Progenitor cell of endocrine pancreas (in vitro differentiated cells): ENCODE data around the gene CARS2. TPM values are rescaled to one million over a fixed set of nuclear protein-coding genes. Genes with fewer than 3 reads are reported as not detected.

Source experiments
- DNase-seq: peaks from one replicate; pipeline ENCODE4 v3.0.0; 2021; ENCODE audit warnings: low spot score; ENCODE audit not compliant: unreplicated experiment
- H3K27ac Mint-ChIP-seq: 2 replicates; pipeline ENCODE4 v1.8.0; 2021; ENCODE audit warnings: mild to moderate bottlenecking, moderate library complexity, mixed read lengths
- H3K27me3 Mint-ChIP-seq: 2 replicates; pipeline ENCODE4 v1.8.0; 2021; ENCODE audit warnings: mixed read lengths
- H3K36me3 Mint-ChIP-seq: 2 replicates; pipeline ENCODE4 v1.8.0; 2022; ENCODE audit warnings: mixed read lengths; ENCODE audit not compliant: insufficient read depth
- H3K4me1 Mint-ChIP-seq: 2 replicates; pipeline ENCODE4 v1.8.0; 2021; ENCODE audit warnings: low read depth, mixed read lengths
- H3K4me3 Mint-ChIP-seq: 2 replicates; pipeline ENCODE4 v1.8.0; 2021; ENCODE audit warnings: low read depth, mild to moderate bottlenecking, moderate library complexity, mixed read lengths
- H3K9me3 Mint-ChIP-seq: 2 replicates; pipeline ENCODE4 v1.8.0; 2021; ENCODE audit warnings: low read depth, mixed read lengths
- CTCF ChIP-seq: fragments of 200-600 bp; sonication (generic); IDR thresholded peaks from one replicate; pipeline ENCODE4 v1.5.0; 2021; ENCODE audit warnings: antibody characterized with exemption, mild to moderate bottlenecking; ENCODE audit not compliant: unreplicated experiment
- total RNA-seq: library from RNA; stranded (reverse); gene quantifications from 2 replicates; pipeline ENCODE4 v1.2.1, GENCODE V29; 2021

Gene CARS2
- total RNA-seq, 1 donor from 2014 or later: 90.4 TPM

GRCh38 chr13:110713642-110713952 lies 7.7 kb upstream of the CARS2 start, which contains the start of gene ING1:
Gene ING1 (plus strand): TSS chr13:110713700. CDS start chr13:110714150, 450 bp downstream.
- Mint-ChIP-seq H3K9me3 (no peaks in the 10 kb centered on the region), H3K4me1 (peaks cover 21% of the 10 kb centered on the region), H3K36me3 (no peaks in the 10 kb centered on the region), H3K4me3 (peak within 1 kb of the TSS; percentile 99), H3K27me3 (no peaks in the 10 kb centered on the region), H3K27ac (peak within 1 kb of the TSS; percentile 100)
- DNase-seq: no peak
- no peak for TF ChIP-seq CTCF

- Mint-ChIP-seq H3K4me3 (peak overlapping the region; percentile 95), H3K36me3 (no peaks in the 10 kb centered on the region), H3K27ac (peak overlapping the region; percentile 100), H3K27me3 (no peaks in the 10 kb centered on the region), H3K9me3 (no peaks in the 10 kb centered on the region), H3K4me1 (peaks cover 19% of the 10 kb centered on the region)
- no peak for TF ChIP-seq CTCF
- peak; percentile 99 for DNase-seq
Observed at GRCh38 chr13:110712849-110713641, 7.1 kb upstream of the CARS2 start.

GRCh38 chr13:110712081-110712848 lies 6.3 kb upstream of the CARS2 start:
- Mint-ChIP-seq H3K9me3 (no peaks in the 10 kb centered on the region), H3K36me3 (no peaks in the 10 kb centered on the region), H3K27me3 (no peaks in the 10 kb centered on the region), H3K4me1 (peaks cover 12% of the 10 kb centered on the region), H3K4me3 (peak overlapping the region; percentile 95), H3K27ac (peak overlapping the region; percentile 100)
- no peak for TF ChIP-seq CTCF
- peak; percentile 78 for DNase-seq

- Mint-ChIP-seq H3K4me3 (peak overlapping the region; percentile 73), H3K9me3 (no peaks in the 10 kb centered on the region), H3K36me3 (peaks cover 5% of the 10 kb centered on the region), H3K27ac (peak overlapping the region; percentile 90), H3K4me1 (peaks cover 34% of the 10 kb centered on the region), H3K27me3 (no peaks in the 10 kb centered on the region)
- no peak for DNase-seq
- no peak for TF ChIP-seq CTCF
Observed at GRCh38 chr13:110706570-110707372, 855 bp upstream of the CARS2 start.

- DNase-seq: no peak
- Mint-ChIP-seq H3K4me1 (peaks cover 27% of the 10 kb centered on the region), H3K36me3 (peaks cover 9% of the 10 kb centered on the region), H3K27me3 (no peaks in the 10 kb centered on the region), H3K4me3 (peak overlapping the region; percentile 90), H3K9me3 (no peaks in the 10 kb centered on the region), H3K27ac (peak overlapping the region; percentile 91)
- TF ChIP-seq CTCF: no peak
Observed at GRCh38 chr13:110705356-110705825, 525 bp downstream of the CARS2 start.
